GM21367 (cell line): ENCODE data around the gene MRPL38.
A peak's percentile ranks its signal among the peaks of the same experiment; 100 is the strongest.
"Not testable (repeated sequence)": the region's sequence is repeated elsewhere in the genome, so short reads cannot be mapped to it uniquely, and the experiment has no call there.

Experiments
- ATAC-seq: cut with Tn5 transposase; IDR thresholded peaks from one replicate; pipeline ENCODE4 v1.9.1; 2021; ENCODE audit not compliant: unreplicated experiment

MRPL38 gene

DNA sequence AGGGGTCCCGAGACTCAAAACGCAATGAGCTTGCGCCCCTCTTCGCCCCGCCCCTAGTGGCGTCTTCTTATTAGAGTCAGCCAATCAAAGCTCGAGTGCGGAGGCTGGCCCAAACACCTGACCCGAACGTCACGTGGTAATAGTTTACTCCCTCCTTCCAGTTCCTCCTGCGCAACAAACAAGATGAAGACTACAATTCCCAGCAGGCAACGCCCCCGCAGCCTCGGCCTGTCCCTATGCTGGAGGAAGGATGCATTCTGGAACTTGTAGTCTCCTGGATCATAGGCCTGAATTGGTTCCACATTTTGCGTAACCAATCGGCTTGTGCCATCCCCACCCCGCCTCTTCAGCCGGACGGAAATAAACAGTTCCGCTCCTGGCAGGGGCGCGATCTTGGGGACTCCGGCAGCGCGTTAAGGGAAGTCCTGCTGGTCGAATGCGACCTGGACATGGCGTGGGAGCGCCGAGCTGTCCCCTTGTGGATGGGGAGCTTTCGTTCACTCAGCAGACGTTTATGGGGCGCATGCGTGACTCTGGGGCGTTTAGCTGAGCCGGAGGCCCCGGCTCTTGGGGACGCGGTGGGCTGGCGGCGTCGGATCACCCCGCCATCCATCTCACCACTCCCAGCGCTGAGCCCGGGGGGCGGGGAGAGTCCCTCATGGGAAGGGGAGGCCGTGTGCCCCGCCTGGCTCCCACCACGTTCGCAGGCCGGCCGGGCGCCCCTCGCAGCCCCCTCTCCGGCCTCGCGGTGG is 49.2 kb downstream of the MRPL38 start, which contains the start of gene WBP2:
WBP2 (minus strand) TSS at position 26 of the 752 bp plus-strand sequence. CDS start 38 bp downstream, outside the sequence.
- ATAC-seq, result peak; percentile 82

DNA sequence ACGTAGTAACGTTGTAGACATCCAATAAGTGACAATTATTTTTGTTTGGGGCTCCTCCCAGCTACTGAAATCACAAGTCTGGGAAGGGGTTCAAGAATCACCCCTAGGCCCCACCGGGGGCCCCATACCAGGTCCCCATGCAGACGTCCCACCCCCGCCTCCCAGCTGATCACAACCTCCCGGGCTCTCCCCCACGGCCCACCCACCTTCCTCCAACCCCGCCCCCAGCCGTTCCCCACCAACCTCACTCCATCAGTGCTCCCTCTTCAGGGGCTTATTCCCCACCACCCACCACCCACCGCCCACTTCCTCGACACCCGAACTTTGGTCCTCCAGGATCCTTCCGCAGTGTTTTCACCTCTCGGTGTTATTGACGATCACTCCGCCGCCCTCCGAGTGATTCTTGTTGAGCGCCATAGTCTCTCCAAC is 49.8 kb downstream of the MRPL38 start:
- no peak for ATAC-seq

DNA sequence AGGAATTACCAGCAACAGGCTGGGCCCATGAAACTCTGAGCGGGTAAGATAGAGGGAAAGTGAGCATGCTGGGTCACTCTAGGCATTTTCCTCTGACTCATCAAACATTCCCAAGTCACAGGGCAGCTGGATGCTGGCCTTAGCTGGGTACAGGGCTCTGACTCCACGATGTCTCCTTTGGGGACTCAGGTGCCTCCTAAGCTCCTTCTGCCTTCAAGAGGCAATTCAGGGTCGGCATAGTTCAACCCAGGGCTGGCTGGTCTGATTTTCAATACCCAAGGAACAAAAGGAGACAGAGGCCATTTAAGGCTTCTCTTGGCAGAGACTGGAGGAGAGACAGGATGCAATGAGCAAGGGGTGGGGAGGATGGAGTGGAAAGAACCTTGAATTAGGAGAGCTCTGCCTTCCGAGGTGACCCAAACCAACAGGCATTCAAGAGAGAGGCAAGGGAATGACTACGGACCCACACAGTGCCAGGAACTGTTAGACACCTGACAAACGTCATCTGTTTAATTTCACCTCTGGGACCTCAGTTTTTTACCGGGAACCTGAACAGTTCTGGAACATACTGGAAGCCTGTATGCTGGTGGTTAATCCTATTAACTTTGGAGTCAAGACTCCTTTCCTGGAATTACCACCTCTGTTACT is 50.5 kb downstream of the MRPL38 start:
- no peak for ATAC-seq

DNA sequence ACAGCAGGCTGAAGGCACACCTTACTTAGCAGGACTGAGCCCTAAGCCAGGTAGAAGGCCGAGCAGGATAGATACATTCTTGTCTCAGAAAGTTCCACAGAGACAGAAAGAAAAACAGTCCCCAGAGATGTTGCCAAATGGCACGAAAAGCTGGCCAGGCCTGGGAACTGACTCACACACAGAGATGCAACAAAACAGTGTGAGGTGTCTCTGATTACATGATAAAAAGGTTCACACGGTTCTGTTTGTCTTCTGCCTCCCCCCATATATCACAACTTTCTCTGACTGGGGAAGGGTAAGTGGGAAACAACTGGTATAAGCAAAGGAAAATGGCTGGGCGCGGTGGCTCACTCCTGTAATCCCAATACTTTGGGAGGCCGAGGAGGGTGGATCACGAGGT is 51.3 kb downstream of the MRPL38 start:
- no peak for ATAC-seq

DNA sequence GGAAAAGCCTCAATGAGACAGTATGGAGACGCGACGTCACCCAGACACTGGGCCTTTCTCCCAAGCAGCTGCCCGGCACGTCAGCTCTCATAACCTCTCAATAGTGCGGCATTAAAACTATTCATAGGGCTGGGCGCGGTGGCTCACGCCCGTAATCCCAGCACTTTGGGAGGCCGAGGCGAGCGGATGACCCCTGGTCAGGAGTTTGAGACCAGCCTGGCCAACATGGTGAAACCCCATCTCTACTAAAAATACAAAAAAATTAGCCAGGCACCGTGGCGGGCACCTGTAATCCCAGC is 53.0 kb downstream of the MRPL38 start:
- ATAC-seq, result not testable (repeated sequence)

DNA sequence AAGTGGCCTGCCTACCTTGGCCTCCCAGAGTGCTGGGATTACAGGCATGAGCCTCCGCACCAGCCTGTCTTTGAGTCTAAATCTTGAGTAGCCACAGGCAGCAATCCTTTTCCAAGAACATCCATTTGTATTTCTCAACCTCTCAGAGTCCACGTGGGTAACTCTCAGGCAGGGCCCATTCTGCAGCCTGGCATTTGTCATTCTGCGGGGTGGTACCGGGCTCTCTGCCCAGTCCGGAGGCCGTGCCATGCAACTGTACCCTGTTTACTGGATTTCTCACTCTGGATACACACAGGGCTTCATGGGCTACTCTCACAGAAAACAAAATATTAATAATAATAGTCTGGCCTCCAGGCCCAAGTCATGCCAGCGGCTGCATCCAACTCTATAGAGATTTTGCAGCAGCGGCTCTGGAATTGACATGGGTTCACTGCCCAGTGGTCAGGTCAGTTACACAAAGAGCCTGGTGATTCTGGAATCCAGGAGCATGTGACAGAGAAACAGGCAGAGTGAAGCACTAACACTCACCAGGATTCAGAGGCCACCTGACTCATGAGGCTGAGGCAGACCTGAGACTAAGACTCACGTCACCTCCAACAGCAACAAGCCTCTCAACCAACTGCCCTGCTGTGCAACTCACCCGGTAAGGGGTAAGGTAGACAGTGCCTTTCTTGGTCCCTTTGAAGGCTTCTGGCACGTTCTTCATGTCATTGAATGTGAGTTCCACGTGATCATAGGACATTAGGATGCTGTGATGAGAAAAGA is 53.6 kb downstream of the MRPL38 start:
- ATAC-seq, result no peak

DNA sequence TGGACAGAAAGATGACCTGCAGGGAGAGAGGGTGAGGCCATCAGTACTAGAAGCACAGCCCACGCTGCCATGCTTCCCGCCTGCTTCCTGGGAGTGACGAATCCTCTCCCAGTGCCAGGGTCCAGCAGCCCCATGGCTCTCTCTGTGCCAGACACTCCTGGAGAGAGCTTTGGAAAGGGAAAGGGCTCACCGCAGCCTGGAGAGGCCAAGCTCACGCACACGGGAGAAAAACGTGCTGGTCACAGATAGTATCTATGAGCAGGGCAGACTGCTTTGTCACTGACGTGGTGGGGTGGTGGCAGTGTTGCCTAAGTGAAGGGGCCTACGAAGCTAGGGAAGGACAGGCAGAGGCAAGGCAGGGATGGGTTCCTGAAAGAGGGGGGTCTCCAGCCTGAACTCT is 55.0 kb downstream of the MRPL38 start:
- ATAC-seq, result no peak

DNA sequence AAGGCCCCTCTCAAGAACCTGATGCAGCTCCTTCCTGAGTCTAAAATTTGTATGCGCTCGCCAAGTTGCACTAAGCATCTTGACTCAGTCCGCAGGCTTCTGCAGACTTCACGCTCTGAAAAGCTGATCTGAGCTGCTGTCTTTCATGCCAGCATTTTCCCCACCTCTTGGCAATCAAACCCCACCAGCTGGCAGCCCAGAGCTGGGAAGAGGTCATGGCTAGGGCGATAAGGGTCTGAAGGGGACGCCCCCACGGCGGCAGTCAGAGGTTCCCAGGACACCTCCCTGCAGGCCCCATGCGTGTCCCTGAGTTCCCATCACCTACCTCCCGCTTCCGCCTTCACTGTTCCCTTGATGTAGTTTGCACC is 55.4 kb downstream of the MRPL38 start:
- ATAC-seq, result no peak
